Effector memory CD4-positive, alpha-beta T cell (primary cell): ENCODE results near the gene DMPK.
"Not testable (repeated sequence)": the region's sequence is repeated elsewhere in the genome, so short reads cannot be mapped to it uniquely, and the experiment has no call there.

Experiments used
- DNase-seq, 3 donors: peaks; one replicate each; pipeline ENCODE4 v3.0.0-alpha.2; 2020
- H3K27ac ChIP-seq: 2 replicates; pipeline ENCODE4 v1.7.0; 2013; ENCODE audit warnings: mild to moderate bottlenecking, low read length, moderate library complexity; ENCODE audit not compliant: insufficient read depth, poor library complexity, severe bottlenecking
- H3K27me3 ChIP-seq: replicated peaks from 2 replicates; pipeline ENCODE4 v1.7.0; 2013; ENCODE audit warnings: mild to moderate bottlenecking, low read length; ENCODE audit not compliant: insufficient read depth, control insufficient read depth, poor library complexity, severe bottlenecking
- H3K36me3 ChIP-seq: 2 replicates; pipeline ENCODE4 v1.7.0; 2013; ENCODE audit warnings: mild to moderate bottlenecking, low read length, moderate library complexity; ENCODE audit not compliant: control insufficient read depth, insufficient read depth
- H3K4me1 ChIP-seq: 2 replicates; pipeline ENCODE4 v1.7.0; 2013; ENCODE audit warnings: low read length, mild to moderate bottlenecking; ENCODE audit not compliant: control insufficient read depth, insufficient read depth, poor library complexity, severe bottlenecking
- H3K4me3 ChIP-seq: 2 replicates; pipeline ENCODE4 v1.7.0; 2013; ENCODE audit warnings: low read length, low read depth, mild to moderate bottlenecking; ENCODE audit not compliant: insufficient read depth, poor library complexity, severe bottlenecking
- H3K9me3 ChIP-seq: 2 replicates; pipeline ENCODE4 v1.7.0; 2013; ENCODE audit warnings: mild to moderate bottlenecking, low read length, moderate library complexity; ENCODE audit not compliant: control insufficient read depth

DMPK gene

GRCh38 chr19:45720065-45720464 is 62.2 kb downstream of the DMPK start:
- H3K4me1 ChIP-seq = peaks cover 19% of the 10 kb centered on the region
- not testable (repeated sequence) for H3K27ac ChIP-seq, H3K9me3 ChIP-seq, DNase-seq, H3K27me3 ChIP-seq, H3K4me3 ChIP-seq, H3K36me3 ChIP-seq
